GM13976 (cell line): ENCODE measurements around the gene UBE2V1.
A peak's percentile ranks its signal among the peaks of the same experiment; 100 is the strongest.

Experiments
- DNase-seq: peaks from one replicate; pipeline ENCODE4 v3.0.0; 2012; ENCODE audit warnings: low spot score
- in situ Hi-C: fragments of 300-500 bp; cut with MboI; formaldehyde crosslinking; loops from one replicate; pipeline ENCODE4 v1.12.0; 2022; ENCODE audit warnings: low sequenced_read_pairs, mixed read lengths, inconsistent platforms; ENCODE audit not compliant: unreplicated experiment
- TF ChIP-seq, protein P1 (sequence below): IDR thresholded peaks from 2 replicates; pipeline ENCODE4 v1.5.1; 2012; ENCODE audit warnings: borderline replicate concordance, mild to moderate bottlenecking; ENCODE audit not compliant: insufficient read depth; ENCODE audit errors: extremely low read depth, missing control alignments, control extremely low read depth

UBE2V1 gene

DNA sequence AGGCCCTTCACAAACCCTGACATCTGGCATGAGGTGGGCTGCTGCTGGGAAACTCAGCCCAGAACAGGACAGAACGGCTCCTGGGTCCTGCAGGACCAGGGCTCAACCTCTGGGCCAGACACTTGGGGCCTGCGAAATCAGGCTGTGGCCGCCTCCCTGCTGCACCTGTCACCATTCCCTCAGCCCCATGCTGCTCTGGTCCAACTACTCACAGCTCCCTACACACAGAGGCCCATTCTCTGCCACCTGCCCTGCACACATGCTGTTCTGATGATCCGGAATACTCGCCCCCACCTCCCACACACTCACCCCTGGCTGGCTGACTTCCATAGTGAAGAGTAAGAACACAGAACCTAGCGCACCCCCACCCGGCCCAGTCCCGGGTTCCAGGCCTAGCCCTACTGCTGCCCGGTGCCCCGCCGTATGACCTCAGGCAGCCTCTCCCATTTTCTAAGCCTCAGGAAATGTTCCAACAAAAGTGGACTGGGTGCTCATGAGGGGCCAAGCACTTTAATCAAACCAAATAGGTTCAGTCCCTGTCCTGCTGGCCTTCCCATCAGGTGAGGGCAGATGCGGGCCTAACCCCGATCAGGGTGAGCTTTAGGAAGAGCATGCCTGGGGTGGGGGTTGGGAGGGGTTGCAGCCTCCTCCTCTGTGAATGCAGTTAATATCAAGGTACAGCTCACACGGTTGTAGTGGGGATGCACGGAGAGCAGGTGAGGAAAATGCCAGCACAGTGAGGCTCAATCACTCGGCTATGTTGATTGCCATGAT lies 36.7 kb upstream of the UBE2V1 start:
- in situ Hi-C loops: no loop called here

DNA sequence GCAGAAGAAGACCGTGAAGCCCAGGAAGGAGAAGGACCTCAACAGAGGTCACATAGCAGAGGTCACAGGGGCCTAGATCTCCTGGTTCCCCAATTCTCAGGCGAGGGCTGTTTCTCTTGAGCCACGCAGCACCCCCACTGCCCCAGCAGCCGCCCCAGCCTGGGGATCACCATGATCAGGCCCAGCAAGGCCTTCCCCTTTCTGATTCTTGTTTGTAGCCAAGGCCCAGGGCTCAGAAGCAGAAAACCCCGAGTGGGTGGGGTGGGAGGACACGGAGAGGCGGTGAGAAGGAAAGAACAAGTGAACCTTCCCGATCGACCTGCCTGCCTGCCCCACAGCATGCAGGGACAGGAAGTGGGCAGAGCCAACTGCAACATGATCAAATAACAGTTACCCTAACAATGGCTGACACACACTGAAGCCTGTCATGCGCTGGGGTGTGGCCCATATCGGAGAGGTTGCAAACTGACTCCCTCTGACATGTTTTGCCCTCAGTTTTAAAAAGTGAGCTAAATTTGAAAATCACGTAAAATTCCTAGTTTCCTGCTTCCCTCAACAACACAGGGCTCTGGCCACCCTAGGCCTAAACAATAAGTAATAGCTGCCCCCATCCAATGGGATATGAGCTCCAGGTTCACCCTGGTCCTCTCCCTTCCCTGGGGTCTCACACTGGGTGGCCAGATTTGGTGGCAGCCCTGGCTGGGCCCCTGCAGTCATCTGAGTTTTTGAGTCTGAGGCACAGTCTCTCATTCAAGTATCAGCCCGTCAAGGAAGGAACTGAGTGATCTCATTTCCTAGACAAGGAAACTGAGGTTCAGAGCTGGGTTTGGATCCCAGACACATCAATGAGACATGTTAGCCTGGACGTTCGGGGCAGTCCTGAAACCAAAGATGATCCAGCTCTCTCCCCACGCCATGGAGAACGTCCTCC lies 34.0 kb upstream of the UBE2V1 start:
- in situ Hi-C loops: no loop called here
- TF ChIP-seq, protein P1, sequence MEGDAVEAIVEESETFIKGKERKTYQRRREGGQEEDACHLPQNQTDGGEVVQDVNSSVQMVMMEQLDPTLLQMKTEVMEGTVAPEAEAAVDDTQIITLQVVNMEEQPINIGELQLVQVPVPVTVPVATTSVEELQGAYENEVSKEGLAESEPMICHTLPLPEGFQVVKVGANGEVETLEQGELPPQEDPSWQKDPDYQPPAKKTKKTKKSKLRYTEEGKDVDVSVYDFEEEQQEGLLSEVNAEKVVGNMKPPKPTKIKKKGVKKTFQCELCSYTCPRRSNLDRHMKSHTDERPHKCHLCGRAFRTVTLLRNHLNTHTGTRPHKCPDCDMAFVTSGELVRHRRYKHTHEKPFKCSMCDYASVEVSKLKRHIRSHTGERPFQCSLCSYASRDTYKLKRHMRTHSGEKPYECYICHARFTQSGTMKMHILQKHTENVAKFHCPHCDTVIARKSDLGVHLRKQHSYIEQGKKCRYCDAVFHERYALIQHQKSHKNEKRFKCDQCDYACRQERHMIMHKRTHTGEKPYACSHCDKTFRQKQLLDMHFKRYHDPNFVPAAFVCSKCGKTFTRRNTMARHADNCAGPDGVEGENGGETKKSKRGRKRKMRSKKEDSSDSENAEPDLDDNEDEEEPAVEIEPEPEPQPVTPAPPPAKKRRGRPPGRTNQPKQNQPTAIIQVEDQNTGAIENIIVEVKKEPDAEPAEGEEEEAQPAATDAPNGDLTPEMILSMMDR: no peak
- DNase-seq: peak; percentile 77

More for the DNA sequence above, 36.7 kb upstream of the UBE2V1 start:
- DNase-seq: no peak
- TF ChIP-seq, protein P1: no peak

DNA sequence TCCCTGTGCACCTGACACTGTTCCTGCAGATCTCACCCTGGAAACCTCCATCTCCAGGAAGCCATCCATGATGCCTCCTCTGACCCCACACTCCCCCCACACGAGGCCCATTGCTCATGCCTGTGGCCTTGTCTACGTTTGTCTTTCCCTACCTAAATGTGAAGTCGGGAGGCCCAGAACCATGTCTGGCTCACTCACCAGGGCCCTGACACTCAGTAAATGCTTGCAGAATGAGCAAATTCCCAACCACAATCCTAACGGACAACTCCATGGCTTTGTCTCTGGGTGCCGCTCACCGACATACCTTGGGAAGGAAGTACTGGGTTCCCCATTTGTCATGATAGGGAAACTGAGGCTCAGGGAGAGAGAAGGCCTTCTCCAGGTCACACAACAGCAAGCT lies 33.3 kb upstream of the UBE2V1 start:
- TF ChIP-seq, protein P1: no peak
- in situ Hi-C loops: no loop called here
- no peak for DNase-seq

DNA sequence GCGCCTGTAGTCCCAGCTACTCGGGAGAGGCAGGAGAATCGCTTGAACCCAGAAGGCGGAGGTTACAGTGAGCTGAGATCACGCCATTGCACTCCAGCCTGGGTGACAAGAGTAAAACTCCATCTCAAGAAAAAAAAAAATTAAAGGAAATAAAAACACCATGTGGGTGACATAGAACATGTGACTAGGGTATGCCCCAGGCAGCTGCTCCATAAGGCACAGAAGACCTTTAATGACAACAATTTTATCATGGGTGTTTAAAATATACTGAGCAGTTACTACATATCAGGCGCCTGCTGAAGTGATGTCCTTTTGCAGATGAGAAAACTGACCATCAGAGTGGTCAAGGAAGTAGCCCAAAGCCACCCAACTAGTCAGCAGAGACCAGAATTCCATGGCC lies 32.6 kb upstream of the UBE2V1 start:
- in situ Hi-C loops: no loop called here
- DNase-seq: no peak
- TF ChIP-seq, protein P1: no peak

DNA sequence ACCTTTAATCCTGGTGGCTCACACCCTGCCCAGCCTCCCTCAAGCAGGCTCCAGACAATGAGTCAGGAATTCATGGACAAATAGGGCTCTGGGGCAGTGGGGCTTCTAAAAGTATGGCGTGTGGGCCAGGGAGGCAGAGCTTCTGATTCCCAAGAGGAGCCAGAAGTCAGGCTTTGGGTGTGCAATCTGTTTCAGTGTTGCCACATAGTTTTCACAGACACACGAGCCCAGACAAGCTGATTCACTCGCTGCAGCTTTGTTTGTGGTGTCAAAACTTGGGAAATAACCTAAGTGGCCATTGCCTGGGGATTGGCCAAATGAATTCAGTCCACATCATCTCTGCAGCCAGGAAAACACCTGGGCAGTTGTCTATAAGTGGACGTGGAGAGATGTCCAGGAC lies 31.4 kb upstream of the UBE2V1 start:
- in situ Hi-C loops: no loop called here
- DNase-seq: no peak
- TF ChIP-seq, protein P1: no peak

DNA sequence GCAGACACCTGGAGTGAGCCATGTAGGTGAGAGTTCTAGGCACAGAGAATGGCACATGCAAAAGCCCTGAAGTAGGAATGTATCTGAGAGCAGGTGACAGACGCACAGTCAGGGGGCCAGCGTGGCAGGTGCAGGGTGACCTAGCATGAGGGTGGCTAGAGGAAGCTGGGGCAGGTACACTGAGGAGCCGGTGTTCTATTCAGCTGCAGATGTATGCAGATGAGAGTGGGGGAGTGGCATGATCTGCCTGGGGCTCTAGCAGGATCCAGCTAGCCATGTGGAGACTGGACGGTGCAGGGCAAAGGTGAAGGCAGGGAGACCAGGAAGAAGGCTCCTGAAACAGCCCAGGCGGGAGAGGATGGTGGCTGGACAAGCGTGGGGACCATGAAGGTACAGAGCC lies 29.9 kb upstream of the UBE2V1 start:
- in situ Hi-C loops: no loop called here
- TF ChIP-seq, protein P1: no peak
- no peak for DNase-seq
